Activated CD4-positive, alpha-beta T cell treated with anti-CD3 and anti-CD28 coated beads, Interleukin-2, amount 50 U/mL, for 48 hours (primary cell): ENCODE data around the gene ANAPC2.

Source experiments
- DNase-seq, 2 experiments: peaks; one replicate each; pipeline ENCODE4 v3.0.0-alpha.2; 2020

ANAPC2 gene

GRCh38 chr9:137160054-137160425 lies 28.3 kb downstream of the ANAPC2 start:
- DNase-seq, result no peak

DNA sequence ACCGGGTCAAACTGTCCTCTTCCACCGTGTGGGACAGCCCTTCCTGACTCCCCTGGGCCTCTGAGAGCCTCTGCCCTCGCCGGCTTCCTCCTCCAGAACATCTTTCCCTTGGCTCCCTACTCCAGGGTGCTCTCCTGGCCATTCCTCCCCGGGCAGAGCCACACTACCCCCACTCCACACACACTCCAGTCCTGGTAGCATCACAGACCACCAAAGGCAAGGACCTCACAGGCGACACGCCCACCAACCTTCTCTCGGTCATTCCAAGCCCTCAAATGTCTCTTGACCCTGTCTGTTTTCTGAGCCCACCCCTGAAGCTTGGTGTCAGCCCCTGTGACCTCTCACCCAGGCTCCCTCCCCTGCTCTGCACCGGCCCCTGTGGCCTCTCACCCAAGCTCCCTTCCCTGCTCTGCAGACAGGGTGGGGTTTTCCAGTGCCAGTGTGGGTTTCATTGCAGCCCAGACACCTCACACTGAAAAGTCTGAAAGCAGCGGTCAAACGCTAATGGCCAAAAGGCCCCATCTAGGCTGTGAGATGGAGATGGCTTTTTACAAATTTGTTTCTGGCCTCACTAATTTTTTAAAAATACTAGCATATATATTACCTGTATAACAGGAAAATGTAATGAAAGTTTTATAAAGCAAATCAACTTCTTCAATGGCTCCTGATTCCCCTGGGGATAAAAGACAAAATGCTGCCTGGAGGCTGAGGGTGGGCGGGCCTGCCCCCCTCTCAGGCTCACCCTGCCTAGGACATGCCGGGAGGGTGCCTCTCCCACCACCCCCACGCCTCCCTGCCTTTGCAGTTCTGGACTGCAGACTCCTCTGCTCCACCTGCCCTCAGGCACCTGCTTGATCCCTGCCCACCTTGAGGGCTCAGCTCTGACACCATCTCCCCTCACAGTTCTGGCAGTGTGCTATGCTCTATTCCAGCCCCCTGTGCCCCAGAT lies 29.0 kb downstream of the ANAPC2 start:
- DNase-seq, result no peak

- no peak for DNase-seq
Measured at GRCh38 chr9:137158625-137159024, 29.7 kb downstream of the ANAPC2 start.

DNA sequence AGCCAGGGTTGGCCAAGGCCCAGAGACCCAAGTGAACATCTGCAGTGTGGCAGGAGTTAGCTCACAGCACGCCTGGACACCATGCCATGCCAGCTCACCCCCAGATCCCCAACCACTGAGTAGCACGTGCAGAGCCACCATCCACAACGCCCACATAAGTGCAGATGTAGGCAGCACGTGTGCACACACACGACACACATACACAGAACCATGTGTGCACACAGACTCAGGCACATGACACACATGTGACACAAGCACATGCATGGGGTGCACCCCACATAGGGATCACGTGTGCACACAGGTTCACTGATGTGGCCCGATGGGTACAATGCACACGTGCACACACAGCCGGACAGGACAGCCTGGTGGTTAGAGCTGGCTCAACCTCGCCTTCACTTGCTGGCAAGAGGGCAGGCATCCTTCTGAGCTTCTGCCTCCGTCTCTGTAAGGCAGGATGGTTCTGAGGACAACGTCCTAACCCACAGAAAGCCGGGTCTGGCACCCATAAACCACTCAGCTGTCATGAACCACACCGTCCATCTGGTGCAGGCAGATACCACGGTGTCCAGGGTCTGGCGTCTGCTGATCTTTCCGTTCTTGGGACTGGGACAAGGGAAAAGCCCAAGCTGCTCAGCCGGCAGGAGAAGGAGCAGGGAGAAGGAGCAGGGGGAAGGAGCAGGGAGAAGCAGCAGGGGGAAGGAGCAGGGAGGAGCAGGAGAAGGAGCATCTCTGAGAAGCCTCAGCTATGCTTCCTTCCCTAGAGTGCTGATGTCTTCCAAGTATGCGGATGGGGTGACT lies 30.5 kb downstream of the ANAPC2 start:
- DNase-seq, result no peak

DNA sequence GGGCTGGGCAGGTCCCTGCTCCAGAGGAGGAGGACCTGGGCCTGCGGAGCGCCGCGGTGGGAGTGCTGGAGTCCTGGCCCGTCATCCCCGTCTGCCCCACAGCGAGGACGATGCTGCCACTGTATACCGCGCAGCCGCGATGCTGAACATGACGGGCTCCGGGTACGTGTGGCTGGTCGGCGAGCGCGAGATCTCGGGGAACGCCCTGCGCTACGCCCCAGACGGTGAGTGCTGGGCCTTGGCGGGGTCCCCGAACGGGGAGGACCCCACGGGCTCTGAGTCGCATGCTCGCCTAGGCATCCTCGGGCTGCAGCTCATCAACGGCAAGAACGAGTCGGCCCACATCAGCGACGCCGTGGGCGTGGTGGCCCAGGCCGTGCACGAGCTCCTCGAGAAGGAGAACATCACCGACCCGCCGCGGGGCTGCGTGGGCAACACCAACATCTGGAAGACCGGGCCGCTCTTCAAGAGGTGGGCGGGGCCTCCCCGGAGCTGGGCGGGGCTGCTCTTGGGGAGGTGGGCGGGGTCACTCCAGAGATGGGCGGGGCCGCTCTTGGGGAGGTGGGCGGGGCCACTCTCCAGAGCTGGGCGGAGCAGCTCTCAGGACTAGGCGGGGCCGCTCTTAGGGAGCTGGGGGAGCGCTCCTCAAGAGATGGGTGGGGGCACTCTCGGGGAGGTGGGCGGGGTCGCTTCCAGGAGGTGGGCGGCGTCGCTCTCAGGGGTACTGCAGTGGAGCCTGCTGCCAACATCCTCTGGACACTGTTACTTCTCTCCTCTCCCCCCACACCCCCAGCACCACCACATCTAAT lies 31.6 kb downstream of the ANAPC2 start:
- DNase-seq, result peak; percentile 63

DNA sequence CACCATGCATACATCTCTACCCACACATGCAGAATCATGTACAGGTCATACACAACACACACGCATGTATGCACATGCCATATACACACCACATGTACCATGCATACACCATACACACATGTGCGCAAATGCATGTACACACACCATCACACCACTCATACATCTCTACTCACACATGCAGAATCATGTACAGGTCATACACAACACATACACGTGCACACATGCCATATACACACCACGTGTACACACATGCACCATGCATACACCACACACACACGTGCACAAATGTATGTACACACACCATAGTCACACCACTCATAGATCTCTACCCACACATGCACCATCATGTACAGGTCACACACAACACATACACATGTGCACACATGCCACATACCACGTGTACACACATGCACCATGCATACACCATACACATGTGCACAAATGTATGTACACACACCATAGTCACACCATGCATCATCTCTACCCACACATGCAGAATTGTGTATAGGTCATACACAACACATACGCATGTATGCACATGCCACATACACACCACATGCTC lies 35.4 kb downstream of the ANAPC2 start:
- no peak for DNase-seq

- DNase-seq, result peak; percentile 65 to 74
Measured at GRCh38 chr9:137150617-137151457, 37.5 kb downstream of the ANAPC2 start.

DNA sequence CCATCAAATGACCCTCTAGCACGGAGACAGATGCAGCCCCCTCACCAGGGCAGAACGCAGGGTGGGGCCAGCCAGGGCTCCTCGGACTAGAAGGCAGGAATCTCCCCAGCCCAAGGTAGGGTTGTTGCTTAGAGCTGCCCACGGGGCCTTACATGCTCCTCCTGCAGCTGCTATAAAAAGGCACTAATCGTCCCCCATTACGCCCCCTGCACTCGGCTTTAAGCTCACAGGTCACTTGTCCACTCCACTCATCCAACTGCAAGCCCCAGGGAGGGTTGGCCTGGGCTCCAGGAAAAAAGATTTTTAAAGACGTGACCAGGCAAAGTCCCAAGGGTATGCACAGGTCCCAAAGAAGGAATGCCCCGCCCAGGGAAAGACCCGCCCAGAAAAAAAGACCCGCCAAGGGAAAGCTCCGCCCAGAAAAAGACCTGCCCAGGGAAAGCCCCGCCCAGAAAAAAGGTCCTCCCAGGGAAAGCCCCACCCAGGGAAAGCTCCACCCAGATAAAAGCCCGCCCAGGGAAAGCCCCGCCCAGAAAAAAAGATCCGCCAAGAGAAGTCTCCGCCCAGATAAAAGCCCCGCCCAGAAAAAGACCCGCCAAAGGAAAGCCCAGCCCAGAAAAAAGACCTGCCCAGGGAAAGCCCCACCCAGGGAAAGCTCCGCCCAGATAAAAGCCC lies 38.3 kb downstream of the ANAPC2 start:
- DNase-seq, result peak in 1 of 2 experiments; percentile 60

DNA sequence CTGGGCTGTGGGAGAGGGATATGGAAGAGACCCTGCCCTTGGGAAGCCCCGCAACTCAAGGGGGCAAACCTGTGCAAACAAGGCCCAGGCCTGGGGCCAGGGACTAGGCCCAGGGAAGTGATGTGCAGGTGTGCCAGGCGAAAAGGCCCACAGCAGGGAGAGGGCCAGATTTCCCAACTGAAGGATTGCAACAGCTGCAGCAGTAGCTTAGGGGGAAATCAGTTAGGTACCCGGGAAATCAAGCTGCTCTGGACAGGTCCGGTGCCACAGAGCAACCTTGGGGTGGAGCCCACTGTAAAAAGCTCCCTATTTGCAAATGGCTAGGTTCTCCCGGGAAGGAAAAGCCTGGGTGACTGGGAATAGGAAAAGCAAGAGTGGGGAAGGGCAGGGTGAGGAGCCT lies 39.0 kb downstream of the ANAPC2 start:
- DNase-seq, result no peak

GRCh38 chr9:137148661-137149060 lies 39.7 kb downstream of the ANAPC2 start:
- DNase-seq, result no peak

DNA sequence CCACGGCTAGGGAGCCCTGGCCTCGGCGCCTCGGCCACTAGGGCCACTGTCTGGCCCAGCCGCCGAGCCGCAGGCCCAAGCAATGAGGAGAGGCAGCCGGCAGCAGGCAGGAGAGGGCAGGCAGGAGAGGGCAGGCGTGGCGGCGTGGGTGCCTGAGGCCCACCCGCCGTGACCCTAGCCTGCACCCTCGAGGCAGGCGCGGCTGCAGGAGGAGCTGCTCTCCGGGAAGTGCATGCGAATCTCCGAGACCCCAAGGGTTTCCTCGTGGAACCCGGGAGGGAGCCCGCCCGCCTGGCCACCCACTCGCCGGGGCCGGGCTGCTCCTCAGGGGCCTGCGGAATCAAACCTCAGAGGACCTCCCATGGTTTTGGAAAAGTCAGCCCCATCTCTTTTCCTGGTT lies 40.1 kb downstream of the ANAPC2 start:
- no peak for DNase-seq

GRCh38 chr9:137147793-137148160 lies 40.6 kb downstream of the ANAPC2 start:
- no peak for DNase-seq

- no peak for DNase-seq
Measured at GRCh38 chr9:137147091-137147792, 41.1 kb downstream of the ANAPC2 start.

DNA sequence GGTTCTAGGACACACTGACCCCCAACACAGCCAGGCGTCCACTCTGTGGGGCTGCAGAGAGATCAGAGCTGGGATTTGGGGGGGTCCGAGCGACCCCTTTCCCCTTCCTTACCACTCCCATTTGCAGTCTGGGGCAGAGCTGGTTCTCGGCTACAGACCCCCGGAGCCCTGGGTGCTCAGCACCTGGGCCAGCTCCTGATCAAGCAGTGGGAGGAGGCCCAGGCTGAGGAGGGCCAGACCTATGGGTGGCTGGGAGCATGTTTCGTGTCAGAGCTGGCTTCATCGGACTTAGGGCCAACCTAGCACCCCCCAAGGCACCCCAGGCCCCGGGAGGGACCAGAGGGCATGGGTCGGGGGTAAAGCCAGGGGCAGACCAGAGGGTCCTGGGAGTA lies 41.8 kb downstream of the ANAPC2 start:
- DNase-seq, result no peak

- no peak for DNase-seq
Measured at GRCh38 chr9:137145731-137146526, 42.4 kb downstream of the ANAPC2 start.

DNA sequence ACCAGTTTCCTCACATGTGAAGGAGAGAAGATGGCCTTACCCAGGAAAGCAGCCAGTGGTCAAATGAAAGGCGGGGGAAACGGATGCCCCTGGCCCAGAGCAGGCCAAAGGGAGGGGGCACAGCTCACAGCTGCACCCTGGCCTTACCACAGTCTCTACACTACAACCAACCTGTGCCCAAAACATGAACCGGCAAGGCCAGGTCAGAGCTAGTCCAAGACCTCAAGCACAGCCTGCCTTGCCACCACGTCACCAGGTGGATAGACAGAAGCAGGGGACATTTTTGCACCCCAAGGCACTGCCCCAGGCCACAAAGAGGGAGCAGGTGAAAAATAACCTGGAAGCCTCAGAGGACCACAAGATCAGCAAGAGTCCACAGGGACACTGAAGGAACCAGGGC lies 44.9 kb downstream of the ANAPC2 start:
- DNase-seq, result no peak

- no peak for DNase-seq
Measured at GRCh38 chr9:137141976-137142936, 46.1 kb downstream of the ANAPC2 start.

DNA sequence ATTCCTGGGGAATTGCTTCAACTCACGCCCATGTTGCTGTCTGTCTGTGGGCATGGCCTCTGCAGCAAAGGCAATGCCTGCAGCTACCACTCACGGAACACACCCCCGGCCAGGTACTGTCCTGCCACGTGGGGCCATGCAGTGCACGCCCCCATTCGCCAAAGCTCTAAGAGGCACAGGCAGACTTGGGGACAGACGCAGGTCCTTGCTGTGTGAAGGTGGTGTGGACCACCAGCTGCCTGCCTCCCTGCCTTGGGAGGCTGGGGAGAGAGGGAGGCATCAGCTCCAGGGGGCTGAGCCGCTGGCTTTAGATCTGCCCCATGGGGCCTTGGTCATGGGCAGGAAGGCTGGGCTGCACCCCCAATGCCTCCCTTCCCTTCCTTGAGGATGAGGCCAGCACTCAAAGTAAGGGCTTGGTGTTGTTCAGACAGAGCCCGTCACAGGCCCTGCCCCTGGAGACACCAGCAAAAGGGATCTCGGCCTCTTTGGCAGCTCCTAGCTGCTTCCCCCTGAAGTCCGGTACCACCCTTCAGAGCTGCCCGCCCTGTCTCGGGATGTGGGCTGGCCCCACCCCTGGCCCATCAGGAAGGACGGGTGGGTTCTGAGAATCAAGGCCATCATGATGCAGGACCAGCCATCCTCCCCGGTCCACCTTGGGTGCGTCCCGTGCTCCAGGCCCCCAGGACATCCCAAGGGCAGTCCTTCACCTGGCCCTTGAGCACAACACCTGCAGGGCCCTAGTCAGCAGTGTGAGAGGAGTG lies 47.1 kb downstream of the ANAPC2 start:
- DNase-seq, result no peak
